Stimulated activated naive CD8-positive, alpha-beta T cell treated with anti-CD3 and anti-CD28 coated beads, Interleukin-15, amount 100 ng/mL, for 72 hours (primary cell): ENCODE measurements around the gene JPH3.

ENCODE experiments used
- ATAC-seq: fragments of 150-1000 bp; cut with Tn5 transposase; 2 replicates; pipeline ENCODE4 v1.10.0; 2021; ENCODE audit warnings: mild to moderate bottlenecking, moderate library complexity
- DNase-seq, 2 donors: peaks; one replicate each; pipeline ENCODE4 v3.0.0; 2021 to 2022
- H3K27ac Mint-ChIP-seq, 2 donors: one replicate each; pipeline ENCODE4 v1.8.0; 2022; ENCODE audit warnings: mild to moderate bottlenecking in 2 of 2, mixed read lengths in 2 of 2, moderate library complexity in 2 of 2
- H3K27me3 Mint-ChIP-seq: one replicate; pipeline ENCODE4 v1.8.0; 2022; ENCODE audit warnings: mixed read lengths
- H3K4me1 Mint-ChIP-seq: one replicate; pipeline ENCODE4 v1.8.0; 2022; ENCODE audit warnings: mild to moderate bottlenecking, mixed read lengths
- H3K4me3 Mint-ChIP-seq, 2 donors: one replicate each; pipeline ENCODE4 v1.8.0; 2022; ENCODE audit warnings: mild to moderate bottlenecking in 2 of 2, mixed read lengths in 2 of 2, moderate library complexity in 1 of 2
- H3K9me3 Mint-ChIP-seq, 2 donors: one replicate each; pipeline ENCODE4 v1.8.0; 2022; ENCODE audit warnings: mixed read lengths in 2 of 2

Gene JPH3

DNA sequence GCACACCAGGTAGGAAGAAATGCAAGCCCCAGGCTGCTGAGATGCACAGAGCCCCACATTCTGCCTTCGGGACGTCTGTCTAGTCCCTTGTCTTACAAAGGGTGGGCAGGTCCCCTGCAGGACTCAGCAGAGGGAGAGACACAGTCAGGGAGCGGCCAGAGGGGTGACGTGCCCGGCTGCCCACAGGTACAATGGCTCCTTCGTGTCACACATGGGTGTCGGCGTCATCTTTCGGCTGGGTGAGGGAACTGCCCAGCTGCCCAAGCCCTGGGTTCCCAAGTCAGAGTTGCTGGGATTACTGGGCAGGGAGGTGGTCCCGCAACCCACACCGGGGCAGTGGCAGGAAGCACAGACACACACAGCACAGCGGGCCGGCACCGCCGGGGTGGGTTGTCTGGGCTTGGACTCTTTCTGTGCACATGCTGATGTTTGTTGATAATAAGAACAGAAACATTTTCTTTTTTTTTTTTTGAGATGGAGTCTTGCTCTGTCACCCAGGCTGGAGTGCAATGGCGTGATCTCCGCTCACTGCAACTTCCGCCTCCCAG is 80.6 kb downstream of the JPH3 start:
- H3K27ac Mint-ChIP-seq = peak overlapping the region in 1 of 2 donors; percentile 6

DNA sequence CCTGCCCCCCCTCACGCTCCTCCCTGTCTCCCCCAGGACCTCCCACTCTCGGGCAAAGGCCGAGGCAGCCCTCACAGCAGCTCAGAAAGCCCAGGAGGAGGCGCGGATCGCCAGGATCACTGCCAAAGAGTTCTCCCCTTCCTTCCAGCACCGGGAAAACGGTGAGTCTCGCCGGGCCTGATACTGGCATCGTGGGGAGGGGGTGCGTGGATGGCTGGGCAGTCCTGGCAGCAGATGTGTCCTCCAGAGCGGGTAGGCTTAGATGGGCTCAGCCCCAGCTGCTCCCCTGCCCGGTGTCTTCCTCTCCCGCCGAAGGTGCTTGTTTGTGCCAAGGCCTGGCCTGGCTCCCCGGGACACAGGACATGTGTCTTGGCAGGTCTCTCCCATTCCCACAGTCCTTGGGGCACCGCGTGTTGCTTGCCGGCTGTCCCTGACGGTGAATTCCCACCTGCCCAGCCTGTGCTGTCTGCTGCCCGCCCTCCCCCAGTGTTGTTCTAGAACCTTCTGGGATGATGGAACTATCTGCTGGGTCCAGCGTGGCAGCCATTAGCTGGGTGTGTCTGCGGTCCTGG is 81.9 kb downstream of the JPH3 start:
- ATAC-seq (no peak), DNase-seq (no peak)
- no peak overlapping the region for H3K4me3 Mint-ChIP-seq
- H3K27me3 Mint-ChIP-seq = peaks cover 22% of the 10 kb centered on the region
- no peaks in the 10 kb centered on the region for H3K9me3 Mint-ChIP-seq
- no peak overlapping the region for H3K27ac Mint-ChIP-seq
- peaks cover 19% of the 10 kb centered on the region for H3K4me1 Mint-ChIP-seq

More for the DNA sequence above, 80.6 kb downstream of the JPH3 start:
- Mint-ChIP-seq H3K9me3 (no peaks in the 10 kb centered on the region), H3K4me1 (peaks cover 19% of the 10 kb centered on the region), H3K4me3 (no peak overlapping the region), H3K27me3 (peaks cover 22% of the 10 kb centered on the region)
- DNase-seq (no peak), ATAC-seq (no peak)

DNA sequence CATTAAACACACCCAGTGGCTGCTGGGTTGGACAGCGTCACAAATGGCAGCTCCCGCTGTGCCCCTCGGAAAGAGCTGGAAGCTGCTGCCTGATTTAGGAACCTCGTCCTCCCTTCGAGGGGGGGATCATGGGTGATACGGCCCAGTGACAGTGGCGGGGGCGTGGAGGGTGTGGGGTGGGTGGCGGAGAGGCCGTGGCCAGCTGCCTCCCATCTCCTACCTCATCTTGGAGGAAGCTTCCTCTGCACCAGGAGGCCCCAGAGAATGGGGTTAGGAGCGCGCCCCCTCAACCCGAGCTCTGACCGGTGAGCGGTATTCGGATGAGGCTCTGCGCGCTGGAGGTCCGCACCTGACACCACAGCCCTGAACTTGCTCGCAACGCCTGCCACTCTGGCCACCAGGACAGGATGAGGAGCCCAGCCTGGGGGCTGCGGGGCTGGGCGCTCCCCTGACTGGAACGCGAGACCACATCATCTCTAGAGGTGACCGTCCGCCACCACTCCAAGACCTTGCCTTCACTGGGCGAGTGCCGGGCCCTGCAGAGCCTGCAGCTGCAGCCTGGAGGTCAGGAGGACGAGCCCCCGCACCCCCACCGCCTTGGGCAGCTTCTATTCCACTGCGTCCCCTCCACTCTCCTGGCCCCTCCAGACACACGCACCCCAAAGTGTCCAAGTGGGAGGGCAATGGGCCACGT is 82.5 kb downstream of the JPH3 start:
- Mint-ChIP-seq H3K4me3 (no peak overlapping the region), H3K4me1 (peaks cover 19% of the 10 kb centered on the region), H3K27ac (no peak overlapping the region), H3K27me3 (peaks cover 22% of the 10 kb centered on the region), H3K9me3 (no peaks in the 10 kb centered on the region)
- no peak for ATAC-seq
- no peak for DNase-seq

DNA sequence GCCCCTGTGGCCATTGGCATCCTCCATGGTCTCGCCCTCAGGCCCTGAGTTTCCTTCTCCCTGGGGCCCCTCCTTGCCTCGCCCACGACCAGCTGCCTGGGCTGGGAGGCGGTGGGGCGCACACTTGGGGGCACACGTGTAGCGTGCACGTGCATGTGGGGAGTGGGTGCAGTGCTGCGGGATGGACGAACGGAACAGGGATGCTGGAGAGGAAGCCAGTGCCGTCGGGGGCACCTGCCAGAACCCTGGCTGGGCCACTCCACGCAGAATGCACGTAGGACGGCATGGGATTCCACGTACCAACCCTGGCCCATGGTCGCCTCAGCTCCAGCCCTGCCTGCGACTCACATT is 83.1 kb downstream of the JPH3 start:
- no peak overlapping the region for H3K27ac Mint-ChIP-seq
- no peak for DNase-seq
- ATAC-seq = no peak
- no peaks in the 10 kb centered on the region for H3K9me3 Mint-ChIP-seq
- peaks cover 19% of the 10 kb centered on the region for H3K4me1 Mint-ChIP-seq
- H3K27me3 Mint-ChIP-seq = peaks cover 18% of the 10 kb centered on the region
- H3K4me3 Mint-ChIP-seq = no peak overlapping the region

DNA sequence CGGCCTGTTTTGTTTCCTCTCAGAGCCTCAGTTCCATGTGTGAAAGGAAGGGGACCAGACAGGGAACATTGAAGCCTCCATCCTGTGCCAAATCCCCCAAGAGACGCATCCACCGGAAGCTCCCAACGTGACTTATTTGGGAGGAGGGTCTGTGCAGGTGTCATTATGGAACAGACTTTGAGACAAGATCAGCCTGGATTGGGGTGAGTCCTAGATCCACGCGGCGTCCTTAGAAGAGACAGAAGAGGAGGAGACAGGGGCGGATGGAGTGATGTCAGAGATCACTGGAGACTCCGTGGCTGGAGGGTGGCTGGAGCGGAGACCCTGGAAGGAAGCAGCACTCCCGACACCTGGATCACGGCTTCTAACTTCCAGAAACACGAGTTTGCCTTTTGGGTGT is 83.5 kb downstream of the JPH3 start:
- DNase-seq (no peak), ATAC-seq (no peak)
- no peak overlapping the region for H3K27ac Mint-ChIP-seq
- no peak overlapping the region for H3K4me3 Mint-ChIP-seq
- H3K4me1 Mint-ChIP-seq = peaks cover 17% of the 10 kb centered on the region
- H3K27me3 Mint-ChIP-seq = peaks cover 14% of the 10 kb centered on the region
- H3K9me3 Mint-ChIP-seq = no peaks in the 10 kb centered on the region

DNA sequence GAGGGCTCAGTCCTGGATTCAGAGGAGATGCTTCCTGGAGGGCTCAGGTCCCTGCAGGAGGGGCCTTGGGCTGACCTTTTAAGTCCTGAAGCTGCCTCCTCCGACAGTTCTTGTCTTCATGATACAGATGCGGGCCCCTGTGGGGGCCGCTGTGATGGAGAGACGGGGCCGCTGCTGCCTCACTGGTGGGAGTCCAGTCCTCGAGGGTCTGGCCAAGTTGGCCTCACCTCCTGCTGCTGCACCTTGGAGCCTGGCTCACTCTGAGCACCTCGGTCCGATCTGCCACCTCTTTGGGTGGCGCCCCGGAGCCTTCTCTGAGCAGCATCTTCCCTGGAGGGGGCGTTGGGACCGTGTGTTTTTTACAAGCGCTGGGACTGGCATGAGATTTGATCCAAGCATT is 84.4 kb downstream of the JPH3 start:
- Mint-ChIP-seq H3K27ac (no peak overlapping the region), H3K4me1 (peaks cover 17% of the 10 kb centered on the region), H3K9me3 (no peaks in the 10 kb centered on the region), H3K27me3 (peaks cover 9% of the 10 kb centered on the region), H3K4me3 (no peak overlapping the region)
- DNase-seq (no peak), ATAC-seq (no peak)

DNA sequence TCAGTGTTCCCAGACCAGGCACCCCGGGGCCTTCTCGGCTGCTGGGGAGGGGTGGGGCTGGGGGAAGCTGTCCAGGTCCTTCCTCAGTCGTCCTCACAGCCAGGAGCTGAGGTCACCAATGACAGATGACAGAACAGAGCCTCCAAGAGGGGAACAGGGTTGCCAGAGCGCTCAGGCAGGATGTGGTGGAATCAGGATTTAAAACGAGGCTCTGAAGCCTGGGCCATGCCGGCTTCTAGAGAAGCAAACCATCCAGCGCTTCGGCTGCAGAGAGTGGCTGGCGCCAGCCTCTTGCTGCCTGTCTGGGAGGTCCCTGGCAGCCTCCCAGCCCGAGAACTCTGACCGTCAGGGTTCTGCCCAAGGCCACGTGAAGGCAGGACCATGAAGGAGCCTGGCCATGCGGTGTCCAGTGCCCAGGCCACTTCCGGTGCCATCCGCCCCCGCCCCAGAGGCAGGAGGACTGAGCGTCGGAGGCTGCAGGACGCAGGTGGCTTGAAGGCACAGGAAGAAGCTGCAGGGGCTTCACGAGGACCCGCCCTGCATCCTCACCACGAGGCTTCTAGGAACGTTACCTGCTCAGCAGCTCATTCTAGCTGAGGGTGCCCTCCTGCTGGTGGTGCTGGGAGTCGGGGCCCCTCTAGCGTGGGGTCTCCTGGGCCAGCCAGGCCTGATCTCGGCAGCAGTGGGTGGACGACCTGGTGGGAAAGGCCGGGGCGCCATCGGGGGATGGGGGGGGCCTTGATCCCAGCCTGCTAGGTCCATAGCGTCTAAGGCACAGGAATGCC is 85.0 kb downstream of the JPH3 start:
- DNase-seq = no peak
- peaks cover 7% of the 10 kb centered on the region for H3K27me3 Mint-ChIP-seq
- no peaks in the 10 kb centered on the region for H3K9me3 Mint-ChIP-seq
- no peak overlapping the region for H3K4me3 Mint-ChIP-seq
- ATAC-seq = no peak
- H3K4me1 Mint-ChIP-seq = peaks cover 11% of the 10 kb centered on the region
- H3K27ac Mint-ChIP-seq = peak overlapping the region in 1 of 2 donors; percentile 67

DNA sequence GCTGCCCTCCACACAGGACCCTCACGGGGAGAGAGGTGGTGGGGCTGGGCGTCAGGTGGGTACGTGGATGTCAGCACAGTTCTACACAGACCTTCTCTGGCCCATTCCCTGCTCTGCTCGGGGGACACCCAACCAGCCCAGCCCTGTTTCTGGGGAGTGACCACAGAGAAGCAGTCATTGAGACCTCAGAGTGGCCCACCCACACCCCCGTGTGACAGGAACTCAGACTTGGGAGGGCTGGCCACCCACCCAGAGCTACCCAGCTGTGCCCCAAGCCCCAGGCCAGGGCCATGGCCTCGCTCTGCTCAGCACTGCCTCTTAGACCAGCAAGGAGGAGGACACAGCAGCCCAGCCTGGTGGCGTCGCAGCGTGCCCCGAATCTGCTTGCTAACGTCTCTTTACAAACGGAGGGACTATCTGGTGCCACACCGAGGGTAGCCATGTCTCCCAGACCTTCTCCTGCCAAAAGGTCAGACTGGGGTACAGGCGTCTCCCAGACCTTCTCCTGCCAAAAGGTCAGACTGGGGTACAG is 85.8 kb downstream of the JPH3 start:
- H3K4me1 Mint-ChIP-seq = peaks cover 6% of the 10 kb centered on the region
- no peak overlapping the region for H3K4me3 Mint-ChIP-seq
- H3K27ac Mint-ChIP-seq = no peak overlapping the region
- H3K9me3 Mint-ChIP-seq = no peaks in the 10 kb centered on the region
- DNase-seq (no peak), ATAC-seq (no peak)
- no peaks in the 10 kb centered on the region for H3K27me3 Mint-ChIP-seq

DNA sequence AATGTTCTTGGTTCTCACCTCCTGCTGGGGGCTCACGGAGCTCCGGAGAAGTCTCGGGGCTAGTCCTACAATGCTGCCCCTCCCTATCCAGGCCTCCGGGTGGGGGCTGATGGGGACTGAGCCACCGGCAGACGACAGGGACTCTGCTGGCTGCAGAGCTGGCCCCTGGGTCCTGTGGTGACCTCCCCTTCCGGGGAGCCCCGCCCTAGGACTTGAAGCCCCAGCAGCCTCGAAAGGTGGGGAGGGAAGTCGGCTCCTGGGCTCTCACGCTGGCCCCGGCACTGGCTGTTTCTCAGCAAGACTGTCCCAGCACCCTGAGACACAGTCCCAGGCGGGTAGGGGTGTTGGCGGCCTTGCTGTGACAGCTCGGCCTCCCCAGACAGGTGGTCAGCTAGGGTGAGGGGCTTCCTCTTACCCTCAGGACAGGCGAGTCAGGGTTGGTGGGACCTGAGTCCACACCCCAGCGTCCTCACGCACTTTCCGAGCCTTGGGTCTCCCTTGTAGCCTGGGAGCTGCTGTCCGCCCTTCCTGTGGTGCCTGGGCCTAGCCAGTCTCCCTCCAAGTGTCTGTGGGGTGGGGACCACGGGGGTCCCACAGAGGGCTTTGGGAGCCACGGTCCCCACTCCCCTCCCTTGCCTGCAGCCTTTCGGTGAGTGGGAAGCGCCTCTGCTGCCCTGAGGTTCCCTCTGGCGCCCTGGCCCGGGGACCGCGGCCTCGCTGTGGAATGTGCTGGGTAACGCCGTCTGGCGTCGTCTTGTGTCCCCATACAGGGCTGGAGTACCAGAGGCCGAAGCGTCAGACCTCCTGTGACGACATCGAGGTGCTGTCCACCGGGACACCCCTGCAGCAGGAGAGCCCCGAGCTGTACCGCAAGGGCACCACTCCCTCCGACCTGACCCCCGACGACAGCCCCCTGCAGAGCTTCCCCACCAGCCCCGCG is 86.8 kb downstream of the JPH3 start:
- peak overlapping the region in 1 of 2 donors; percentile 82 for H3K27ac Mint-ChIP-seq
- DNase-seq = no peak
- H3K4me1 Mint-ChIP-seq = peaks cover 6% of the 10 kb centered on the region
- no peaks in the 10 kb centered on the region for H3K9me3 Mint-ChIP-seq
- no peaks in the 10 kb centered on the region for H3K27me3 Mint-ChIP-seq
- ATAC-seq = peak; percentile 7
- no peak overlapping the region for H3K4me3 Mint-ChIP-seq

DNA sequence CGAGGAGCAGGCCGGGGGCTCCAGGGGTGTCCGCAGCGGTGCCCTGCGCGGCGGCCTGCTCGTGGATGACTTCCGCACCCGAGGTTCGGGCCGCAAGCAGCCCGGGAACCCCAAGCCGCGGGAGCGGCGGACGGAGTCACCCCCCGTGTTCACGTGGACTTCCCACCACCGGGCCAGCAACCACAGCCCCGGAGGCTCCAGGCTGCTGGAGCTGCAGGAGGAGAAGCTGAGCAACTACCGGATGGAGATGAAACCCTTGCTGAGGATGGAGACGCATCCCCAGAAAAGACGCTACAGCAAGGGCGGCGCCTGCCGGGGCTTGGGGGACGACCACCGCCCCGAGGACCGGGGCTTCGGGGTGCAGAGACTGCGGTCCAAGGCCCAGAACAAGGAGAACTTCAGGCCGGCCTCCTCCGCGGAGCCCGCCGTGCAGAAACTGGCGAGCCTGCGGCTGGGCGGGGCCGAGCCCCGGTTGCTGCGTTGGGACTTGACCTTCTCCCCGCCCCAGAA is 87.7 kb downstream of the JPH3 start:
- Mint-ChIP-seq H3K4me3 (no peak overlapping the region), H3K4me1 (peaks cover 6% of the 10 kb centered on the region), H3K27me3 (no peaks in the 10 kb centered on the region), H3K27ac (no peak overlapping the region), H3K9me3 (no peaks in the 10 kb centered on the region)
- DNase-seq = no peak
- ATAC-seq = peak; percentile 18

DNA sequence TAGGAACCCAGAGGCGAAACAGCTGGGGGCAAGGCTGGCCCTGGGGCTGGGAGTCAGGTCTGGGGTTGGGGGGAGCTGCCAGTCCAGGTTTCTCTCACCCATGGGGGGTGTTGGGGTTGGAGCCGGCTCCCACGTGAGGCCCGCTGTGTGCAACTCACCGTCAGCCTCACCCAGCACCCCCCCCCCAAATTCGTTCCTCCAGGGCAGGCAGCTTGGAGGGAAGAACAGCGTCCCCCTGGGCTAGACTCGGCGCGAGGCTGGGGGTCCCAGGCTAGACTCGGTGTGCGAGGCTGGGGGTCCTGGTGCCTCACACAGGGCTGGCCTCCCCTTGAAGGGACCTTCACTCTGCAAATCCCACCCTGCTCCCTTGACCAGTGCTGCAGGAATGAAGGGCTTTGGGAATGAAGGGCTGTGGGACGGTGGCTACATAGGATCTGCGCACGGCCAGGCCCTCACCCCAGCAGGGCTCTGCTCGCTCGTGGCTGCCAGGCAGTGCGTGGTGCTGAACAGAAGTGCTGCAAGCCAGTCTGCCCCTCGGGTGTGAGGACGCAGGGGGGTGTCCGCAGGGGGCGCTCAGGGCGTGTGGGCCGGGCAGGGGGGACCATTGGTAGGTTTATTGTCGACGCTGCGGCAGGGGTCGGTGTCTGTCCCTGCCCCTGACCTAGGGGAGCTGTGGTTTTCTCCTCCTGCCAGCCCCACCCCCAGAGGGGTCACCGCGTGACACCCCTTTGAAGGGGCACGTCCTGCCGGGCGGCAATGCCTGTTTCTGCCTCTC is 88.8 kb downstream of the JPH3 start:
- Mint-ChIP-seq H3K27ac (peak overlapping the region in 1 of 2 donors; percentile 86), H3K27me3 (no peaks in the 10 kb centered on the region), H3K4me3 (no peak overlapping the region), H3K9me3 (no peaks in the 10 kb centered on the region), H3K4me1 (peaks cover 6% of the 10 kb centered on the region)
- peak; percentile 15 for ATAC-seq
- DNase-seq = no peak

DNA sequence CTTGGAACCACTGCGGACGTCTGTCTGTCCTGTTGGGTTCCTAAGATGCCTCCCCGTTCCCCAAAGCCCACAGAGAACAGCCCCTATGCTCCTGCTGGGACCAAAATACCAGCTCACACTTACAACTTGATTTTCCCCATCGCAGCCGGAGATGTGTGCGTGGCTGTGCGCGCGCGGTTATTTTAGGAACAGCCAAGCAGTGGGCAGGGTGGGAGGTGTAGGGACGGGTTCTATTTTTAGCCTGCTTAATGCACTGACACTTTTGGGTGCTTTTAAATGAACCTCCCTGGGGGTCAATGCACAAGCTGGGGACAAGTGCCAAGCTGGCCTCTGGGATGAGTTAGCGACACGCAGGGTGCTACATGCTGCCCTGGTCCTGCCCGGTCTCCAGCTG is 89.4 kb downstream of the JPH3 start:
- ATAC-seq (no peak), DNase-seq (no peak)
- Mint-ChIP-seq H3K4me3 (no peak overlapping the region), H3K4me1 (peaks cover 6% of the 10 kb centered on the region), H3K27ac (peak overlapping the region in 1 of 2 donors; percentile 86), H3K27me3 (no peaks in the 10 kb centered on the region), H3K9me3 (no peaks in the 10 kb centered on the region)

DNA sequence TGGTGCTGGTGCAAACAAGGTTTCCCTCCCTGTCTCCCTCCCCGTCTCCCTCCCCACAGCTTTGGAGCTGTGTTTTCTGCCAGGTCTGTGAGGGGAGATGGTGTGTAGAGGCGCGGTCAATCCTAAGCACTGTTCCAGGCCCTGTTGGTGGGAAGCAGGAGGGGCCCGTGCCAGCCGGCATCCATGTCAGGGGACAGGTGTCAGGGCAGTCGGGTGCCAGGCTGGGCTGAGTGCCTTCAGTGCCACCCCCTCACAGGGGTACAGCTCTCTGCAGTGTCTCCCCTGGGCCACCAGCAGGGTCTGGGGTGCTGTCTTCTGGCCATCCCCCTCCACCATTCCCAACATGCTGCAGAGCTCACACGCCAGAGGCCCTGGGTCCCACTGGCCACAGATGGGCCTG is 89.9 kb downstream of the JPH3 start:
- no peaks in the 10 kb centered on the region for H3K27me3 Mint-ChIP-seq
- H3K27ac Mint-ChIP-seq = no peak overlapping the region
- peaks cover 6% of the 10 kb centered on the region for H3K4me1 Mint-ChIP-seq
- H3K9me3 Mint-ChIP-seq = no peaks in the 10 kb centered on the region
- ATAC-seq (peak; percentile 18), DNase-seq (no peak)
- H3K4me3 Mint-ChIP-seq = no peak overlapping the region

DNA sequence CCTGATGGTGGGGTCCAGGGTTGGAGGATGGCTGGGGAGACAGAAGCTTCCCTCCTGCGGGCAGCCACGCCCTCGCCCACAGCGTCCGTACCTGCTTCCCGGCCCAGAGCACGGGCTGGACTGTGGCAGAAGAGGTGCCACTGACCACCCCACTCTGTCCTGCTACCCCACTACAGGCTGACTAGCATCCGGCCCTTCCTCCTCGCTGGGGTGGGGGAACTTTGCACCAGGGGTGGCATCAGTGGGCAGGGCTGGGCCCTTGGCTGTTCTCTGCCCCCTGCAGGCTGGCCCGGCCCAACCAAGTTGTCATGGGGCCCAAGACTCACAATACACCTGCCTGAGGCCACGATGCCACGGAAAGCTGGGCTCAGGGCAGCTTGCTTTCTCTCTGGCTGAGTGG is 90.4 kb downstream of the JPH3 start:
- Mint-ChIP-seq H3K4me1 (peaks cover 6% of the 10 kb centered on the region), H3K4me3 (no peak overlapping the region), H3K27ac (peak overlapping the region in 1 of 2 donors; percentile 94), H3K9me3 (no peaks in the 10 kb centered on the region), H3K27me3 (no peaks in the 10 kb centered on the region)
- ATAC-seq = no peak
- DNase-seq = no peak
